ENCODE data around the gene TIGD3. TPM values are rescaled to one million over a fixed set of nuclear protein-coding genes. Genes with fewer than 3 reads are reported as not detected.

Gene TIGD3
- total RNA-seq, 1 donor from 2014 or later: 0.20 TPM

DNA sequence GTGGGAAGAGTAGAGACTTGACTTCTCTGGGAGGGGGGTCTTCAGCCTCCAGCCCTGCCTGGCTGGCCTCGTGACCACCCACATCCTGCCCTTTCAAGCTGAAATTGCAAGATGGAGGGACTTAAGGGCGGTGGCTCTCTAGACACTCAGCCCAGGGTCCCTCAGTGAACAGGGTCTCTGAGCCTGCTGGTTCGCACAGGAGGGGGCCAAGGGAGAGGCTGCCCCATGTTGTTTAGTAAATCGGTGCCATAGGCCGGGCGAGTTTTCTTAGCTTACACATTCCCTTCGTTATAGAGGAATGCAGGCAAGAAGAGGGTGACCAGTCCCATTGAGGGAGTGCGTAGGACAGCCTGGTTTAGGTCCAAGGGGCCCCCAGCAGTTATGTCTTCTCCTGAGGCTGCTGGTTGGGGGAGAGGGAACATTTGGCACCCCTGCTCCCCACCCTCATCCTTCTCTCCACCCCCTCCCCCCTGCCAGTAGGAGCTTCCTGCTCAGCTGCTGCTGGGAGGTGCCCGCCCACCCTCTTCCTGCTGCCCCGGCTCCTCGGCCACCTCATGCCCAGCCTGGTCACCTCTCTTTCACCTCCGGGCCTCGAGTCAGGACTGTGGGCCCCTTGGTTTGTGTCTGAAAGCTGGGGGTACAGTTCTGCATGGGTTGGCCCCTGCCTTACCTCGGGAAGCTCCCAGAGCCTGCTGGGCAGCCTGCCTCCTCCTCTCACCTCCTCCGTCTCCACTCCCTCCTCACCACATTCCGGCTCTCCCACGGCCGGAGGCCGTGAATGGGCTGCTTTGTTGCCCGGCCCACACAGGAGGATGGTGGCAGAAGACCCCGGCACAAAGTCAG lies 35.8 kb downstream of the TIGD3 start:
- no peak for DNase-seq

DNA sequence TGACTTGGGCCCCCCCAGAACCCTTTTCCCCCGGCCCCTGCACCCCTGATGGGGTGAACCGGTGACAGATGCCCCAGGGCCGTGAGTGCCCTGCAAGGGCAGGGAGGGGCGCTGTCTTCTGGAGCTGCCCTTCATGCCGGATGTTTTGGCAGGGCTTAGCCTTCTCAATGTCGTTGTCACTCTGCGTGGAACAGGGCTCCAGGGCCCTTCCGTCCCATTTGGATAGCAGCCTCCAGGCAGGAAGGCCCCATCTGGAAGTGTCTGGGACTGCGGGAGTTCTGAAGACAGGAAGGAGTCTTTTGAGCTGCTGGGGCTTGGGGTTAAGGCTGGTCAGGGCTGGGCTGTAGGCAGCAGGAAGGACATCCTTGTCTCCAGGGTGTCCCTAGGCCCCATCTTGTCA lies 36.4 kb downstream of the TIGD3 start:
- DNase-seq: peak; percentile 47

DNA sequence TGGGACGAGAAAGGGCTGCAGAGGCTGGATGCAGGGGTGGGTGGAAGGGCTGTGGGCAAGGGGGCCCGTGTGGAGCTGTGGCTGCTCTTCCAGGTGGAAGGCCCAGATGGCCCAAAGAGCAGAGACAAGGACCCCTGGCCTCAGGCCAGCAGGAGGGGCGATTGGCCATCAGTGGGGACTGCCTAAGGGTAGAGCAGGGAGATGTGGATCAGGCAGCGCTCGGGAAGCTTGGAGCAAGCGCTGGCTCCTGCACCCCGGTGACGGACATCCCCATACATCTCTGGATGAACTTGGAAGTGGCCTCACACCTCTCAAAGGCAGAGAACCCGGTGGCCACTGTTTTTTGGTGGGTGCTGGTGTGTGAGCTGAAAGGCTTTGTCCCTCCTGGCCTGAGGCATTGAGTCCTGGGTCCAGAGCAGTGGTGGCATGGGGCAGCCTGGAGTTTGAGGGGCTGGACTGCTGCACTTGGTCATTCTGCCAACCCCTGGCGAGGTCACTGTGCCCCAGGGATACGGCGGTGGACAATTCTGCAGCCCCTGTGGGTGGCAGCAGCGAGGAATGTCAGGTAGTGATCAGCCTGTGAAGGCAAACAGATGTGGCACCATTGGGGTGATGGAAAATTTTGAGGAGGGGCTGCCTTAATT lies 37.8 kb downstream of the TIGD3 start:
- DNase-seq: no peak

DNA sequence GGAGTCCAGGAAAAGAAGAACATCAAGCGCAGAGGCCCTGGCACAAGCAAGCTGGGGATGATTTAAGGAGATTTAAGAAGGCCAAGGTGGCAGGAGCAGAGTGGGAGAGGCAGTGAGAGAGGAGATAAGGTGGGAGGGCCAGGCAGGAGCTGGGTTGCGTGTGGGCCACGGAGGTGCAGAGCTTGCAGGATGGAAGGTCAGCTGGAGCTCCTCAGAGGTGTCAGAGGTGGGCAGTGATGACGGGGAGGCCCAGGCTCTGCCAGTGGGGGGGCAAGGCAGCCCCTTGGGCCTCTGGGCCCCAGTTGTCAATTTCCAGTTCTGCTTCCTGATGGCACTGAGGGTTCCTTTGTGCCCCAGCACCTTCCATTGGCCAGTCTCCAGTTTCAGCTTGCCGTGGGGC lies 38.3 kb downstream of the TIGD3 start:
- no peak for DNase-seq

DNA sequence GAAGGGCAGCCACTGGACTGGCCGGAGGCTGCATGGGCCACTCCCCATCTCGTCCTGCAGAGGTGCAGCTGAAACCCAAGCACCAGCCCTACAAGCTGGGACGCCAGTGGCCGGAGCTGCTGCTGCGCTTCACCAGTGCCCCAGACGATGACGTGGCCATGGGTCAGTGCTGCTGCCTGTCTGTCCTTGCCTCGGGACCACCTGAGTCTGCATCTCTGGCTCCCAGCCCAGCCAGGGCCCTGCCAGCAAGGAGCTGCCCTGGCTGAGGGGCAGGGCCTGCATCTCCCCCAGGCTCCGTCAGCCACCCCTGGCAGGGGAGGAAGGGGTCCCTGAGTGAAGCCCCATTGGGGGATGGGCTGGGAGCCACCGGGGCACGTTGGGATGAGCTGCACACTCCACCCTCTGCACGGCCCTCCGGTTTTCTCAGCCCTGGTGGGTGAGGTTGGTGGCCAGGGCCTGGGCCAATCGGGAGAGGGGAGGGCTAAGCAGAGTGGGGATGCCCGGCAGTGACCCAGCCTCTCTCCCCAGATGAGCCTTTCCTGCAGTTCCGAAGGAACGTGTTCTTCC lies 39.0 kb downstream of the TIGD3 start:
- DNase-seq: no peak

DNA sequence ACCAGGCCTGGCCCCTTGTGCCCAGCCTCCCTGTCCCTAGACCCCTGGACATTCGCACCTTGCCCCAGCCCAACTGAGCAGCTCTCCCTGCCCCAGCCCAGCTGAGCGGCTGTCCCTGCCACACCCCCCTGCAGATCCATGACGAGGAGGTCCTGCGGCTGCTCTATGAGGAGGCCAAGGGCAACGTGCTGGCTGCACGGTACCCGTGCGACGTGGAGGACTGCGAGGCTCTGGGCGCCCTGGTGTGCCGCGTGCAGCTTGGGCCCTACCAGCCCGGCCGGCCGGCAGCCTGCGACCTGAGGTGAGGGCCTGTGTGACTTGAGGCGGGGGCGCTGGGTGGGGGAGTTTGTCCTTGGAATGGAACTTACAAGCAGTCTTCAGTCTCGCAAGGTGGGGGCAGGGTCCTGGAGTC lies 39.6 kb downstream of the TIGD3 start:
- no peak for DNase-seq

DNA sequence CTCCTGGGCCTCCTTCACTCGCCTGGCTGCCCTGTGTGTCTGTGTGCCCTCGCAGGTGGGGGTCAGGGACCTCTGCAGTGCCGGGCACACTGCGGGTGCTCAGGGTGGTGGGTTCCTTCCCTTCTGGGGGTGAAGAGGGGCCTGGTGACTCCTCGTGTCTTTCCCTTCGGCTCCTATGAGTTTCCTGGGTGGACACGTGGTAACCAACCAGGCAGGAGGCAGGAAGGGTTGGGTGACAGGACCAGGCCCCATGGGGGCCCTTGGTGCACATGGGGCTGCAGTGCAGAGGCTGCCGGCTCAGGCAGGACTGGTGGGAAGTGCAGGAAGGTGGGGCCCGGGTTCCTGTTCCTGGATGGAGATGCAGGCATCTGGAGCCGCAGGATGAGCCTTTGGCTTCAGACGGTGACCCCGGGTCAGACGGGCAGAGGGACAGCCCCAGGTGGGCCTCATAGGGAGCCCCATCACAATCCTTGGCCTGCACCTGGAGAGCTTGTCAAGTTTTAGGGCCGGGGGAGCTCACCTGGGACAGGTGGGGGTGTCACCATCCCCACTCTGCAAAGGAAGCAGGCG lies 41.5 kb downstream of the TIGD3 start:
- DNase-seq: no peak

DNA sequence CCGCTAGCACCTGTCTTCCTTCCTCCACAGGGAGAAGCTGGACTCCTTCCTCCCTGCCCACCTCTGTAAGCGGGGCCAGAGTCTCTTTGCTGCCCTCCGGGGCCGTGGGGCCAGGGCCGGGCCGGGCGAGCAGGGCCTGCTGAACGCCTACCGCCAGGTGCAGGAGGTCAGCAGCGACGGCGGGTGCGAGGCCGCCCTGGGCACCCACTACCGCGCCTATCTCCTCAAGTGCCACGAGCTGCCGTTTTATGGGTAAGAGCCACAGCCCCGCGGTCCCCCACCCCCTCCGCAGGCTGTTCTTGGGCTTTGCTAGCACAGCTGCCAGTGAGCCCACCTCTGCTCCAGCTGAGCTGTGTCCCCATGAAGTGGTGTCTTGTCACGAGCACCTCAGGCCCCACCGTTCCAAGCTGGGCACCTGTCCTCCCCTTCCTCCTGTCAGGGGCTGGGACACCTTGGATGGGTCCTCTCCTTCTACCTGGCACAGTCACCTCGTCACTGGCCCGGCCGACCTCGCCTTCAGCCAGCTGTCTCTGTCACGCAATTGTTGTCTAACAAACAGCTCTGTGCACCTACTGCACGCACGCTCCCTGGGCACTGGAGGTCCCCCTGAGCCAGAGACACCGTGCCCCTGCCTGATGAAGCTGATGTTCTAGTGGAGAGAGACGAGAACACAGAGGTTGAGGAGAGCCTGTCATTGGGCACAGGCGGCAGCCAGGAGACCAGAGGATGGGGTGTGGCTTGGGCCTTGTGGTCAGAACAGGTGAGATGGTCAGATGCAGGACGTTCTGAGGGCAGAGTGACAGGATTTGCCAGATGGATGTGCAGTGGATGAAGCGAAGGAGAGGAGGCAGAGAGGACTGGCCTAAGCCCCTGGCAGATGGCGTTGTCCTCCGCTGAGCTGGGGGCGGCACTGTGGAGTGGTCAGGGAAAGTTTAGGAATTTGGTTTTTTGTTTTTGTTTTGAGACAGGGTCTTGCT lies 42.5 kb downstream of the TIGD3 start:
- DNase-seq: no peak

DNA sequence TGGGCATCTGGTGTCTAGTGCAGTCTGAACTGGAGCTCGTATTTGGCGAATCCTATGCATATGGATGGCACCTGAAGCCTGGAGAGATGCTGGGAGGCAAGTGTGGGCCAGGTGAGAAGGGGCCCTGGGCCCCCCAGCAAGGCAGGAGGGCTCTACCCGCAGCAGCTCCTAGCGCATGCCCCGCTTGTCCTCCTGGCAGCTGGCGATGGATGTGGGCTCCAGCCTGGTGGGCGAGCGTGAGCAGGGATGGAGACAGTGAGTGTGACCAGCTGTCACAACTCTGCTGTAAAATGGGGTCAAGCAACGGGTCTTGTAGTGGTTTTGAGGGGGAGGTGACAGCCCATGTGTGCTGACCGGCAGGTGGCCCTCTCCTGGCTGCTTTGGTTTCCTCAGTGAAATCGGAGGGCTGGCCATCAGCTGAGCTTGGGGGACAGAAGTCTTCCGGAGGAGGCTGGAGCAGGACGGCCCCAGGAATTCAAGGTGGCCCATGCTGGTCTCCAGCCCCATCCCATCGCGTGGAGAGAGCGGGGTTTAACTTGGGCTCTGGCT lies 43.9 kb downstream of the TIGD3 start:
- no peak for DNase-seq

DNA sequence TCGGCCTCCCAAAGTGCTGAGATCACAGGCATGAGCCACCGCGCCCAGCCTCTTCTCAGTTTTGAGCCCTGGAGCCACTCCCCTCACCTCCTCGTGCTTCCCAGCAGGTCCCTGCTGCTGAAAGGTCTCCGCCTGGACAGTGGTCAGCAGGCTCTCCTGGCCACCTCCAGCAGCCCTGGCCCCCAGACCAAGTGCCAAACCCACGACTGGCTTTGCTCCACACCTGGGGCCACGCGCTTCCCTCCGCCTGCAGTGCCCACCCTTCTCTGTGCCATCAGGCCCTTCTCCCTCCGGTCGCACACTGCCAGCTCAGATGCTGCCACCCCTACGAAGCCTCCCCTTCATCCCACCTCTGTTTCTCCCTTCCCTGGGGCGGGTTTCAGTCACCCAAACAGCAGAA lies 44.7 kb downstream of the TIGD3 start:
- no peak for DNase-seq

DNA sequence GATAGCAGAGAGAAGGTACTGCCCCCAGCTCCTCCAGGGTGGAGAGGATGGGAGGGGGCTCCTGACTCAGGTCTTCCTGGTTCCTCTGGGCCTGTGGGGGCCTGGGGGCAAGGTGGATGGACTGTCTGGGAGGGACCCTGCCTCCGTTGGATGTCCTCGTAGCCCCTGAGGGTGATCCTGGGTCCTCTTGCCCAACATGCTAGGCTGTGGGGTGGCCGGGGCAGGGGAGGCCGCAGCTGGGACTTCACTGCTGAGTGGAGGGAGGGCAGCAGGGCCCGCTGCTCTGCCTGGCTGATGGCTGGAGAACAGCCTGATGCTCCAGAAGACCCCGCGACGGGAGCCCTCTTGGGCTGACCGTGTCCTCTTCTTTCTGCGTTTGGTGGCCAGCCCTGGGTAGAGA lies 45.3 kb downstream of the TIGD3 start:
- no peak for DNase-seq

DNA sequence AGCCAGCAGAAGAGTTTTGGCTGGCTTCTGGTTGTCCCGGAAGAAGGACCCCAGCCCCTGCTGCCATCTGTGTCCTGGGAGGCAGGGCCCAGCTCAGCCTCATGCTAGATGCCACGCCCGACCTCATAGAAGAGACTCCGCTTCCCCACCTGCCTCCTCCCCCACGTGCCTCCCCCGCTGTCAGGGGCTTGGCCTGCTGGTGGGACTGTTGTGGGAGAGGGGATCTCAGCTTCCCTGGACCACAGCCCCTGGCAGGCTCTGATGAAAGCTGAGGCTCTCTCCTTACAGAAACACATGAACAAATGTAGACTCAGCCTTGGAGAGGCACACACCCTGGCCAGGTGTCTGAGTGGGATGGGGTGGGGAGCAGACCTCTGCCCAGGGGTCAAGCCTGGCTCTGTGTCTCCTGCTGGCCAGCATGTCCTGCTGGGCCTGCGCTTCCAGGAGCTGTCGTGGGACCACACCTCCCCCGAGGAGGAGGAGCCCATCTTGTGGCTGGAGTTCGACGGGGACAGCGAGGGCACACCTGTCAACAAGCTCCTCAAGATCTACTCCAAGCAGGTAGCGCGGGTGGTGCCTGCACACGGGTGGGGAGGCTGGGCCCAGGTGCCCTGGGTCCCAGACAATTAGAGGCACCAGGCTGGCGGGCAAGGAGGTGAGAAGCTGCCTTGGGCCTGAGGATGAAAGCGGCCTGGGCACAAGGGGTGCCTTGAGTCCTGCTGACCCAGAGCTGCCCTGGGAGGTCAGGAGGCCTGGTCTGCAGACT lies 45.9 kb downstream of the TIGD3 start:
- no peak for DNase-seq

DNA sequence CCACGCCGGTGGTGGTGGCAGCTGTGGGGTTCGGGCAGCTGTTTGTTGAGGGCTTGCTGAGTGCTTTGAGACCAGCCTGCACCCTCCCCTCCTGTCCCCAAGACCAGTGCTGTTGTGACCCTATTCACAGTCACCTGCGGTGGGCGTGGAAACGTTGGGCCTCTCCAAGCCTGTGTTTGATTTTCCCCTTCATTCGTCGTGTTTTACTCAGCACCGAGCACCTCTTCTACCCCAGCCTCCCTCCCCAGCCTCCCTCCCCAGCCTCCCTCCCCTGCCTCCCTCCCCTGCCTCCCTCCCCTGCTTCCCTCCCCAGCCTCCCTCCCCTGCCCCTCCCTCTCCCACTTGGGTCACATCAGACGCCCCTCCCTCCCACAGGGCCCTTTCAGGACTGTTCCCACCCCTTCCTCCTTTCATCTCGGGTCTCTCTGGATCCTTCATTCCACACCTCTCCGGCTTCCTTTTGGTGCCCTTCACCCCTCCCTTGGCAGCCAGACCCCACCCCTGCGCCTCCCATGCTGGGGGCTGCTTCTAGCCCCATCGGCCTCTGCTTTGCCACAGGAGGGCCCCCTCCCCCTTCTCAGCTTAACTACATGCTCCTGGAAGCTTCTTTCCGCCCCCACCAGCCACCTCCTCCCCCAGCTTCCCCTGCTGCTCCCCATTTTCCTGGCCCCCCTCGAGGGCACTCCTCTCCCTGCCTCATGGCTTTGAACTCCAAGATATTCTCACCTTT lies 46.7 kb downstream of the TIGD3 start:
- no peak for DNase-seq

DNA sequence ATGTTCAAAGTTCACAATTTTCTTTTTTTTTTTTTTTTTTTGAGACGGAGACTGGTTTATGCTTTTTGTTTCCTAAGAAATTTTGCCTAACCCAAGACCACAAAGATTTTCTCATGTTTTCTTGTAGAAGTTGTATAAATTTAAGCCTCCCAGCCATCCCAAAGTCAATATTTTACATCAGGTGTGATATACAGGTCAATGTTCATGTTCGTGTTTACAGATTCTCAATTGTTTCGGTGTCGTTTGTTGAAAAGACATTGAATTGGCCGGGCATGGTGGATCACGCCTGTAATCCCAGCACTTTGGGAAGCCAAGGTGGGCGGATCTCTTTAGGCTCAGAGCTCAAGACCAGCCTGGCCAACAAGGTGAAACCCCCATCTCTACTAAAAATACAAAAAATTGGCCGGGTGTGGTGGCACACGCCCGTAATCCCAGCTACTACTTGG lies 47.3 kb downstream of the TIGD3 start:
- DNase-seq: no peak

DNA sequence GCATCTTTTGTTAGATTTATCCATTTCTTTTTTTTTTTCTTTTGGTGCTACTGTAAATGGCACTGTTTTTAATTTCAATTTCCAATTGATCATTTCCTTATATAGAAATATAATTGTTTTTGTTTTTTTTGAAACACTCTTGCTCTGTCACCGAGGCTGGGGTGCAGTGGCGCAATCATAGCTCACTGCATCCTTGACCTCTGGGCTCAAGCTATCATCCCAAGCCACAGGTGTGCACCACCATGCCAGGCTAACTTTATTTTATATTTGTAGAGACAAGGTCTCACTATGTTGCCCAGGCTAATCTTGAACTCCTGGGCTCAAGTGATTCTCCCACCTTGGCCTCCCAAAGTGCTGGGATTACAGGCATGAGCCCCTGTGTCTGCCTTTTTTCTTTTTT lies 48.2 kb downstream of the TIGD3 start:
- DNase-seq: no peak

DNA sequence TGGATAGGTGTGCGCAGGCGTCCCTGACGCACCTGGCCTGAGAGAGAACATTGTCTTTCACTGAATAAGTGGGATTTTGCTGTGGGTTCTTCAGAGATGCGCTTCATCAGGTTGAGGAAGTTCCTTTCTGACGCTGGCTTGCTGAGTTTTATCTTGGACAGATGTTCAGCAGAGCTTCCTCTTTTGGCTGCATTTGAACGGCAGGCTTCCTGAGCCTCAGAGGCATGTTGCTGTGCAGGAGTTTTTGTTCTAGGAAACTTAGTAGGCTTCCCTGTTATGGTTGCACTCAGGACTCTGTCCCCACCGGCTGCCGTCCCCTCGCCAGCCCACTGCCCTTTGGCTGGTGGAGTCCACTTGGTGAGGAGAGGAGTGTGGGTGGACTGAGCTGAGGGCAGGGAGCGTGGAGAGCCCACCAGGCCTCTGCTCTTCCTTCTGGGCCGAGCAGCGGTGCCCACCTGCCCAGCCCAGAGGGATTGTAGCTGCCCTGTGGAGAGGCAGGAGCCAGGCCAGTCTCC lies 49.1 kb downstream of the TIGD3 start:
- no peak for DNase-seq

DNA sequence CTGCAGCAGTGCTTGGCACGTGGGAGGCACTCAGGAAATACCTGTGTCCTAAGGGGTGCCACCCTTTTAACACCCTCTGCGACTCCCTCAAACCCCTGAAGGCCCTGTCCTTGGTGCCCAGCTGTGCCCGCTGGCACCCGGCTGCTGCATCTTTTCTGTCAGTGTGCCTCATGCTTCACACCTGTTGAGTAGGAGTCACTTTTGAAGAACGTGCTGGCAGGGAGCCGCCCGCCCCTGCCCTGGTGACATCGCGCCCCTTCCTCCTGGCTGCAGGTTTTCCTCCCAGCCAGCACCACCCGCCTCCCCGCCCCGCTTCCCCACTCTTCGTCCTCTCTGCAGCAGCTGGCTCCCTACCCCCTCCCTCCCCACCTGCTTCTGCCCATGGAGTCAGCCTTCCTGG lies 49.7 kb downstream of the TIGD3 start:
- DNase-seq: no peak

DNA sequence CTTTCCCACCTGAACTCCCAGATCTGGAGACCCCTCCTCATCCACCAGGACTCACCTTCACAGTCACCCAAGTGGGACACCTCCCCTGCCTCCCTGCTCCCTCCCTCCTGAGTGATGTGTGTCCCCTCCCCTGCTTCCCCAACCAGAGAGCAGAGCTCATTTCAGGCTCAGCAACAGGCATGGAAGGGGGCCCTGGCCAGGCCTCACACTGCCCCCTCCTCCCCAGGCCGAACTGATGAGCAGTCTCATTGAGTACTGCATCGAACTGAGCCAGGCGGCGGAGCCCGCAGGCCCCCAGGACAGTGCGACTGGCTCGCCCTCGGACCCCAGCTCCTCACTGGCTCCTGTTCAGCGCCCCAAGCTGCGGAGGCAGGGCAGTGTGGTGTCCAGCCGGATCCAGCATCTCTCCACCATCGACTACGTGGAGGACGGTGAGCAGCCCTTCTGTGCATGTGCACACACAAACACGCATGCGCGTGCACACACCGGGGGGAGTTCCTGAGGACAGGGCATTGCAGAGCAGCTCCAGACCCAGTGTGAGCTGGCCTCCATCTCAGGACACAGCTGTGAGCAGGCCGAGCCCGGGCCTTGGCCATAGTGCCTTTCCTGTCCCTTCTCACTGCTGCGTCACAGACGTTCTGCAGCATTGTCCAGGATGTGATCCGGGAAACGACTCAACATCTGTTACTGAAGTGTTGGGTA lies 50.2 kb downstream of the TIGD3 start:
- DNase-seq: no peak

Measured in skin of body (tissue), 2 donors.